ENCODE measurements around the gene GPR135.

GPR135 gene

GRCh38 chr14:59422069-59422881 is 42.9 kb downstream of the GPR135 start:
- no peak for DNase-seq (ENCODE audit: low read depth, low spot score)

- DNase-seq (ENCODE audit: low read depth, low spot score), result no peak
These were observed 45.9 kb downstream of the GPR135 start for GRCh38 chr14:59419303-59419702.

GRCh38 chr14:59417311-59417710 is 47.9 kb downstream of the GPR135 start:
- no peak for DNase-seq (ENCODE audit: low read depth, low spot score)

GRCh38 chr14:59415836-59416602 is 49.2 kb downstream of the GPR135 start:
- DNase-seq (ENCODE audit: low read depth, low spot score), result no peak

Measured in brain pericyte (primary cell).